ENCODE measurements around the gene HNRNPF.

HNRNPF gene

GRCh38 chr10:43365001-43365400, 44.0 kb downstream of the HNRNPF start:
- DNase-seq (ENCODE audit: low read depth): no peak
- TF ChIP-seq MAX (IDR thresholded peaks at IDR 0.05; ENCODE audit: low read depth, low read length) (no peak), CTCF (IDR thresholded peaks at IDR 0.05; ENCODE audit: low read depth, low read length) (no peak), MYC (IDR thresholded peaks at IDR 0.05; ENCODE audit: low read depth, low read length) (no peak), POLR2A (IDR thresholded peaks at IDR 0.05; ENCODE audit: extremely low read depth, insufficient read length) (no peak)
- H3K4me3 ChIP-seq (ENCODE audit: low read depth, low read length): no peak overlapping the region

GRCh38 chr10:43362191-43362839, 46.7 kb downstream of the HNRNPF start:
- DNase-seq (ENCODE audit: low read depth): peak; percentile 93
- TF ChIP-seq MAX (IDR thresholded peaks at IDR 0.05; ENCODE audit: low read depth, low read length): no peak
- TF ChIP-seq CTCF (IDR thresholded peaks at IDR 0.05; ENCODE audit: low read depth, low read length): peak; percentile 33

GRCh38 chr10:43361547-43362190, 47.3 kb downstream of the HNRNPF start:
- DNase-seq (ENCODE audit: low read depth): peak; percentile 11
- H3K4me3 ChIP-seq (ENCODE audit: low read depth, low read length): peak overlapping the region; percentile 68
- TF ChIP-seq CTCF (IDR thresholded peaks at IDR 0.05; ENCODE audit: low read depth, low read length): no peak
- TF ChIP-seq MYC (IDR thresholded peaks at IDR 0.05; ENCODE audit: low read depth, low read length): no peak
- TF ChIP-seq POLR2A (IDR thresholded peaks at IDR 0.05; ENCODE audit: extremely low read depth, insufficient read length): no peak
- TF ChIP-seq MAX (IDR thresholded peaks at IDR 0.05; ENCODE audit: low read depth, low read length): no peak

More at GRCh38 chr10:43362191-43362839, 46.7 kb downstream of the HNRNPF start:
- peak overlapping the region; percentile 68 for H3K4me3 ChIP-seq (ENCODE audit: low read depth, low read length)

GRCh38 chr10:43360086-43360485, 48.9 kb downstream of the HNRNPF start:
- DNase-seq (ENCODE audit: low read depth): no peak
- TF ChIP-seq MYC (IDR thresholded peaks at IDR 0.05; ENCODE audit: low read depth, low read length) (no peak), CTCF (IDR thresholded peaks at IDR 0.05; ENCODE audit: low read depth, low read length) (no peak), MAX (IDR thresholded peaks at IDR 0.05; ENCODE audit: low read depth, low read length) (no peak), POLR2A (IDR thresholded peaks at IDR 0.05; ENCODE audit: extremely low read depth, insufficient read length) (no peak)
- no peak overlapping the region for H3K4me3 ChIP-seq (ENCODE audit: low read depth, low read length)

GRCh38 chr10:43355749-43356371, 53.1 kb downstream of the HNRNPF start:
- H3K4me3 ChIP-seq (ENCODE audit: low read depth, low read length): no peak overlapping the region
- TF ChIP-seq CTCF (IDR thresholded peaks at IDR 0.05; ENCODE audit: low read depth, low read length) (no peak), MYC (IDR thresholded peaks at IDR 0.05; ENCODE audit: low read depth, low read length) (no peak), MAX (IDR thresholded peaks at IDR 0.05; ENCODE audit: low read depth, low read length) (no peak), POLR2A (IDR thresholded peaks at IDR 0.05; ENCODE audit: extremely low read depth, insufficient read length) (no peak)
- peak; percentile 59 for DNase-seq (ENCODE audit: low read depth)
